ENCODE data around the gene TUBAL3. TPM values are rescaled to one million over a fixed set of nuclear protein-coding genes. Genes with fewer than 3 reads are reported as not detected.

Gene TUBAL3
- total and polyA plus RNA-seq, 8 donors = 0.08 to 0.14 (median 0.09) TPM; not detected in 5

GRCh38 chr10:5369362-5370158, 35.1 kb downstream of the TUBAL3 start:
- no peak overlapping the region for H3K27ac ChIP-seq
- ATAC-seq (no peak), DNase-seq (no peak), FAIRE-seq (peak; percentile 60)
- intact Hi-C loops (cut with DNase I) = no loop called here
- no peaks in the 10 kb centered on the region for H3K9me3 ChIP-seq
- H3K4me3 ChIP-seq = no peak overlapping the region
- no peaks in the 10 kb centered on the region for H3K27me3 ChIP-seq
- H3K4me1 ChIP-seq = no peaks in the 10 kb centered on the region
- WGBS, 2 donors = 62 to 64% methylated on average over 16 of the region's 16 CpGs
- no peak for TF ChIP-seq CTCF (IDR thresholded peaks at IDR 0.05)
- H3K36me3 ChIP-seq = no peaks in the 10 kb centered on the region

- peaks cover 0 to 6% (median 0%) of the 10 kb centered on the region in 4 donors for H3K27me3 ChIP-seq
- peak overlapping the region in 1 of 4 donors; percentile 32 for H3K4me3 ChIP-seq
- no peaks in the 10 kb centered on the region for H3K9me3 ChIP-seq
- 15 to 17% methylated on average over 5 of the region's 5 CpGs for WGBS, 2 donors
- H3K27ac ChIP-seq = no peak overlapping the region
- ATAC-seq = peak in 3 of 4 donors; percentile 46 to 65 (median 63)
- no peak for DNase-seq
- H3K36me3 ChIP-seq = no peaks in the 10 kb centered on the region
- H3K4me1 ChIP-seq = no peaks in the 10 kb centered on the region
- no peak for TF ChIP-seq CTCF (IDR thresholded peaks at IDR 0.05)
- intact Hi-C loops (cut with DNase I) = no loop called here
- no peak for FAIRE-seq
Observed at GRCh38 chr10:5365928-5366327, 38.7 kb downstream of the TUBAL3 start.

- Histone ChIP-seq H3K27ac (no peak within 1 kb of the TSS), H3K9me3 (no peaks in the 10 kb centered on the region), H3K4me3 (peak within 1 kb of the TSS in 1 of 4 donors; percentile 32), H3K36me3 (no peaks in the 10 kb centered on the region), H3K27me3 (peaks cover 0 to 6% (median 1%) of the 10 kb centered on the region in 4 donors), H3K4me1 (no peaks in the 10 kb centered on the region)
- intact Hi-C loops (cut with DNase I) = no loop called here
- peak in 3 of 4 donors; percentile 51 to 70 (median 63) for ATAC-seq
- FAIRE-seq = no peak
- peak in 1 of 6 donors; percentile 63 for DNase-seq
- no peak for TF ChIP-seq CTCF (IDR thresholded peaks at IDR 0.05)
- WGBS, 2 donors = 30 to 35% methylated on average over 21 of the region's 21 CpGs
Observed at GRCh38 chr10:5364890-5365338, 39.7 kb downstream of the TUBAL3 start, which contains the start of gene UCN3. UCN3 (plus strand) TSS chr10:5364966; CDS start chr10:5373721, 8,755 bp downstream.

- intact Hi-C loops (cut with DNase I) = no loop called here
- DNase-seq = no peak
- 77 to 83% methylated on average over 11 of the region's 11 CpGs for WGBS, 2 donors
- ATAC-seq = no peak
- no peaks in the 10 kb centered on the region for H3K4me1 ChIP-seq
- no peaks in the 10 kb centered on the region for H3K36me3 ChIP-seq
- H3K27me3 ChIP-seq = peaks cover 0 to 6% (median 3%) of the 10 kb centered on the region in 4 donors
- no peak for FAIRE-seq
- no peak overlapping the region for H3K27ac ChIP-seq
- H3K4me3 ChIP-seq = no peak overlapping the region
- no peak for TF ChIP-seq CTCF (IDR thresholded peaks at IDR 0.05)
- H3K9me3 ChIP-seq = no peaks in the 10 kb centered on the region
Observed at GRCh38 chr10:5364374-5364773, 40.3 kb downstream of the TUBAL3 start.

GRCh38 chr10:5362873-5363272, 41.8 kb downstream of the TUBAL3 start:
- DNase-seq = no peak
- ATAC-seq = no peak
- no peak for FAIRE-seq
- no peaks in the 10 kb centered on the region for H3K4me1 ChIP-seq
- TF ChIP-seq CTCF (IDR thresholded peaks at IDR 0.05) = no peak
- H3K9me3 ChIP-seq = no peaks in the 10 kb centered on the region
- no peak overlapping the region for H3K4me3 ChIP-seq
- peaks cover 0 to 6% (median 3%) of the 10 kb centered on the region in 4 donors for H3K27me3 ChIP-seq
- H3K36me3 ChIP-seq = no peaks in the 10 kb centered on the region
- intact Hi-C loops (cut with DNase I) = no loop called here
- no peak overlapping the region for H3K27ac ChIP-seq
